ENCODE measurements around the gene DOK6. TPM values are rescaled to one million over a fixed set of nuclear protein-coding genes. Genes with fewer than 3 reads are reported as not detected.

DOK6 gene
- total RNA-seq, 6 experiments from 2014 or later = not detected

GRCh38 chr18:69839497-69839896 is 438.8 kb downstream of the DOK6 start:
- no peak for TF ChIP-seq CTCF (IDR thresholded peaks at IDR 0.05)
- Mint-ChIP-seq H3K36me3 (ENCODE audit: low read depth) (no peaks in the 10 kb centered on the region), H3K27ac (no peak overlapping the region), H3K4me1 (ENCODE audit: low read depth) (no peaks in the 10 kb centered on the region), H3K9me3 (no peaks in the 10 kb centered on the region), H3K4me3 (no peak overlapping the region), H3K27me3 (ENCODE audit: insufficient read depth) (peaks cover 2% of the 10 kb centered on the region; the same call in 1 of the 2 replicates)
- no peak for DNase-seq

GRCh38 chr18:69840001-69840400 is 439.3 kb downstream of the DOK6 start:
- no peak overlapping the region for H3K27ac Mint-ChIP-seq
- H3K4me1 Mint-ChIP-seq (ENCODE audit: low read depth) = no peaks in the 10 kb centered on the region
- H3K4me3 Mint-ChIP-seq = no peak overlapping the region
- no peaks in the 10 kb centered on the region for H3K36me3 Mint-ChIP-seq (ENCODE audit: low read depth)
- TF ChIP-seq CTCF (IDR thresholded peaks at IDR 0.05) = no peak
- peaks cover 2% of the 10 kb centered on the region; the same call in 1 of the 2 replicates for H3K27me3 Mint-ChIP-seq (ENCODE audit: insufficient read depth)
- H3K9me3 Mint-ChIP-seq = no peaks in the 10 kb centered on the region
- no peak for DNase-seq

- TF ChIP-seq CTCF (IDR thresholded peaks at IDR 0.05) = no peak
- no peaks in the 10 kb centered on the region for H3K36me3 Mint-ChIP-seq (ENCODE audit: low read depth)
Observed at GRCh38 chr18:69840445-69840844, 439.8 kb downstream of the DOK6 start.

GRCh38 chr18:69841117-69841516 is 440.4 kb downstream of the DOK6 start:
- H3K4me3 Mint-ChIP-seq = no peak overlapping the region
- H3K4me1 Mint-ChIP-seq (ENCODE audit: low read depth) = no peaks in the 10 kb centered on the region
- H3K27me3 Mint-ChIP-seq (ENCODE audit: insufficient read depth) = peaks cover 7% of the 10 kb centered on the region; the same call in 1 of the 2 replicates
- DNase-seq = no peak
- H3K27ac Mint-ChIP-seq = no peak overlapping the region
- H3K9me3 Mint-ChIP-seq = no peaks in the 10 kb centered on the region
- no peak for TF ChIP-seq CTCF (IDR thresholded peaks at IDR 0.05)
- H3K36me3 Mint-ChIP-seq (ENCODE audit: low read depth) = no peaks in the 10 kb centered on the region

More at GRCh38 chr18:69840445-69840844, 439.8 kb downstream of the DOK6 start:
- peaks cover 4% of the 10 kb centered on the region; the same call in 1 of the 2 replicates for H3K27me3 Mint-ChIP-seq (ENCODE audit: insufficient read depth)
- H3K9me3 Mint-ChIP-seq = no peaks in the 10 kb centered on the region
- H3K4me3 Mint-ChIP-seq = no peak overlapping the region
- DNase-seq = no peak
- H3K4me1 Mint-ChIP-seq (ENCODE audit: low read depth) = no peaks in the 10 kb centered on the region
- H3K27ac Mint-ChIP-seq = no peak overlapping the region

GRCh38 chr18:69843015-69843414 is 442.3 kb downstream of the DOK6 start:
- H3K36me3 Mint-ChIP-seq (ENCODE audit: low read depth) = no peaks in the 10 kb centered on the region
- no peak overlapping the region for H3K4me3 Mint-ChIP-seq
- H3K9me3 Mint-ChIP-seq = no peaks in the 10 kb centered on the region
- TF ChIP-seq CTCF (IDR thresholded peaks at IDR 0.05) = no peak
- H3K27ac Mint-ChIP-seq = no peak overlapping the region
- DNase-seq = no peak
- H3K4me1 Mint-ChIP-seq (ENCODE audit: low read depth) = no peaks in the 10 kb centered on the region
- H3K27me3 Mint-ChIP-seq (ENCODE audit: insufficient read depth) = peaks cover 7% of the 10 kb centered on the region; the same call in 1 of the 2 replicates

- Mint-ChIP-seq H3K9me3 (no peaks in the 10 kb centered on the region), H3K4me3 (no peak overlapping the region), H3K36me3 (ENCODE audit: low read depth) (no peaks in the 10 kb centered on the region), H3K27me3 (ENCODE audit: insufficient read depth) (peaks cover 5% of the 10 kb centered on the region; the same call in 1 of the 2 replicates), H3K27ac (no peak overlapping the region), H3K4me1 (ENCODE audit: low read depth) (no peaks in the 10 kb centered on the region)
- no peak for TF ChIP-seq CTCF (IDR thresholded peaks at IDR 0.05)
- no peak for DNase-seq
Observed at GRCh38 chr18:69844656-69845055, 444.0 kb downstream of the DOK6 start.
